KOPT-K1 (cell line): ENCODE measurements around the gene TET3.
A peak's percentile ranks its signal among the peaks of the same experiment; 100 is the strongest.
"Not testable (repeated sequence)": the region's sequence is repeated elsewhere in the genome, so short reads cannot be mapped to it uniquely, and the experiment has no call there.

ENCODE experiments used
- H3K27ac ChIP-seq: fragments of 200-600 bp; sonication (generic); 2 replicates; pipeline ENCODE4 v1.5.1; 2016; ENCODE audit warnings: antibody characterized with exemption, mild to moderate bottlenecking, low read depth, low read length; ENCODE audit not compliant: poor library complexity, severe bottlenecking
- H3K36me3 ChIP-seq: fragments of 200-600 bp; sonication (generic); 2 replicates; pipeline ENCODE4 v1.5.1; 2017; ENCODE audit warnings: antibody characterized with exemption, mild to moderate bottlenecking, low read length, moderate library complexity; ENCODE audit not compliant: insufficient read depth
- H3K9me3 ChIP-seq: fragments of 200-600 bp; sonication (generic); 2 replicates; pipeline ENCODE4 v1.5.1; 2017; ENCODE audit warnings: antibody characterized with exemption, low read length, mild to moderate bottlenecking; ENCODE audit not compliant: insufficient read depth, poor library complexity, severe bottlenecking

TET3 gene

DNA sequence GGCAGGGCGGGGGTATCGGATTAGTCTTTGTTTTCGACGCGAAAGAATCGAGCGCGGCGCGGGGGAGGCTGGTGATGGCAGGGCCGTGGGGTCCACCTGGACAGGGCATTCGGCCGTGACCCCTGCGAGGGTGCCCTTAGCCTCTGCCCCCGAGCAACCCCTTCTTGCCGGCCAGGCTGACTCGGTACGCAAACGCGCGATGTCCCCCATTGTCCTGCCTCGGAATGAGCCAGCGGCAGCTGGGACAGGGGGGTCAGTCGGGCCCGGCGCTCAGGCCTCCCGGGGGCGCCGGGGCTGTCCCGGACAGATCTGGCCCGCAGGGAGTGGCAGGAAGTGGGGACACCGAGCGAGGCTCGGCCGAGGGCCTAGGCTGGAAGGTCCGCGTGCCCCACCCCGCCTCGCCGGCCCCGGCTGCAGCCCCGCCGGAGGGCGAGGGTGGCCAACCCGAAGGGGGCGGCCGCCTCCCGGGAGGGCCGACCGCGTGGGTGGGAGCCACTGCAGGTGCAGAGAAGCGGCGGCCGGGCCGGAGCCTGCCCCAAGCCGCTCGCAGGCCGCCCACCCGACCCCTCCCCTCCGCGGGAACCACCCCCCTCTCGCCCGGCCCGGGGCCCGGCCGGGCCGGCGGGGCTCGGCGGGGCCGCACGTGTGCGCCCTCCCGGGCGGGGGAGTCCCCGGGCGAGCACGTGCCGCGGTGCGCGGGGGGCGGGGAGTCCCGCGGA is at the start of gene TET3:
TSS of gene TET3 (plus strand) at position 708 of the 719 bp plus-strand sequence. CDS start 1,494 bp downstream, outside the sequence.
- peak within 1 kb of the TSS; percentile 90 for H3K27ac ChIP-seq

GRCh38 chr2:73935641-73936040 is 49.1 kb upstream of the TET3 start:
- peaks cover 97% of the 10 kb centered on the region for H3K36me3 ChIP-seq
- no peak overlapping the region for H3K27ac ChIP-seq
- H3K9me3 ChIP-seq = no peaks in the 10 kb centered on the region

More for the DNA sequence above, at the start of gene TET3:
- no peaks in the 10 kb centered on the region for H3K9me3 ChIP-seq
- H3K36me3 ChIP-seq = peaks cover 31% of the 10 kb centered on the region

- peaks cover 99% of the 10 kb centered on the region for H3K36me3 ChIP-seq
- no peaks in the 10 kb centered on the region for H3K9me3 ChIP-seq
- no peak overlapping the region for H3K27ac ChIP-seq
Observed at GRCh38 chr2:73937103-73937885, 47.4 kb upstream of the TET3 start.

GRCh38 chr2:73937899-73938298 is 46.8 kb upstream of the TET3 start:
- Histone ChIP-seq H3K27ac (no peak overlapping the region), H3K9me3 (no peaks in the 10 kb centered on the region), H3K36me3 (peaks cover 98% of the 10 kb centered on the region)

DNA sequence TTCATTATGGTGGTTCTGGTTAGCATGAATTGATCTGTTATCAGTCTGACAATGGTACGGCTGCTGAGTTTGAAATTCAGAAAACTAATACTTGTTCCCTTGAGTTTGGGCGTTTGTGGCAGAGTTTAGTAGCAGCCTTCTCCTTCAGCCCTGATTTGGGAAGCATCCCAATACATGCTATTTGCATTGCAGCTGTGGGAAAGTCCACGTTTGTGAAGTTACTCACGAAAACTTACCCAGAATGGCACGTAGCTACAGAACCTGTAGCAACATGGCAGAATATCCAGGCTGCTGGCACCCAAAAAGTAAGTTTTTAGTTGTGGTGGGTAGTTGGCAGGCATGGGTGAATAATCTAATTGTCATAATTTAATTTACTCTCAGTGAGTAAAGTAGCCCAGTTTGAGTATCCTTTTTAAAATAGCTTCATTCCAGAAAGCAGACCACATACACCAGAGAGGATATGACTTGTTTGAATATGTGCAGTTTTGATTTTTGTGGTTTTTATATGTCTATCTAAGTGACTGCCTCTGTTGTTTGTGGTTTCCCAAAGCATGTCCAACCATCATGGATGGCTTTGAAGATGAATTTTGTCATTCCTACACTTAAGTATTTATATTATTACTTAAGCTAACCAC is 45.9 kb upstream of the TET3 start:
- Histone ChIP-seq H3K27ac (no peak overlapping the region), H3K9me3 (no peaks in the 10 kb centered on the region), H3K36me3 (peaks cover 98% of the 10 kb centered on the region)

- peaks cover 98% of the 10 kb centered on the region for H3K36me3 ChIP-seq
- no peak overlapping the region for H3K27ac ChIP-seq
Observed at GRCh38 chr2:73939419-73939818, 45.3 kb upstream of the TET3 start.

GRCh38 chr2:73940066-73940465 is 44.6 kb upstream of the TET3 start:
- H3K36me3 ChIP-seq = peaks cover 98% of the 10 kb centered on the region
- H3K27ac ChIP-seq = not testable (repeated sequence)

More at GRCh38 chr2:73939419-73939818, 45.3 kb upstream of the TET3 start:
- H3K9me3 ChIP-seq = no peaks in the 10 kb centered on the region

GRCh38 chr2:73942664-73943063 is 42.0 kb upstream of the TET3 start:
- H3K36me3 ChIP-seq = peaks cover 98% of the 10 kb centered on the region
- H3K27ac ChIP-seq = no peak overlapping the region
- no peaks in the 10 kb centered on the region for H3K9me3 ChIP-seq

More at GRCh38 chr2:73940066-73940465, 44.6 kb upstream of the TET3 start:
- H3K9me3 ChIP-seq = not testable (repeated sequence)

GRCh38 chr2:73944714-73945113 is 40.0 kb upstream of the TET3 start:
- H3K9me3 ChIP-seq = no peaks in the 10 kb centered on the region
- no peak overlapping the region for H3K27ac ChIP-seq
- H3K36me3 ChIP-seq = peaks cover 99% of the 10 kb centered on the region

- H3K36me3 ChIP-seq = peaks cover 99% of the 10 kb centered on the region
- H3K27ac ChIP-seq = no peak overlapping the region
- no peaks in the 10 kb centered on the region for H3K9me3 ChIP-seq
Observed at GRCh38 chr2:73946215-73946614, 38.5 kb upstream of the TET3 start.

DNA sequence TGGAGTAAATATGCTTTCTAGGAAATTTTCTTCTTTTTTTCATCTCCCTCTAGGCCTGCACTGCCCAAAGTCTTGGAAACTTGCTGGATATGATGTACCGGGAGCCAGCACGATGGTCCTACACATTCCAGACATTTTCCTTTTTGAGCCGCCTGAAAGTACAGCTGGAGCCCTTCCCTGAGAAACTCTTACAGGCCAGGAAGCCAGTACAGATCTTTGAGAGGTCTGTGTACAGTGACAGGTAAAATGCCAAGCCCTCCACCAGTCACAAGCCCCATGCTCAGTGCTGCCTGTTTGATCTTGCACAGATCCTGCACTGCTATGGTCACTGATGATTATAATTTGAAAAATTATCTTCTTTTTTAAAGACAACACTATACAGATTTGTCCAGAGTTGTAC is 38.0 kb upstream of the TET3 start:
- H3K27ac ChIP-seq = no peak overlapping the region
- no peaks in the 10 kb centered on the region for H3K9me3 ChIP-seq
- H3K36me3 ChIP-seq = peaks cover 99% of the 10 kb centered on the region

GRCh38 chr2:73947412-73948018 is 37.2 kb upstream of the TET3 start:
- H3K27ac ChIP-seq = no peak overlapping the region
- H3K36me3 ChIP-seq = peaks cover 100% of the 10 kb centered on the region
- H3K9me3 ChIP-seq = no peaks in the 10 kb centered on the region

DNA sequence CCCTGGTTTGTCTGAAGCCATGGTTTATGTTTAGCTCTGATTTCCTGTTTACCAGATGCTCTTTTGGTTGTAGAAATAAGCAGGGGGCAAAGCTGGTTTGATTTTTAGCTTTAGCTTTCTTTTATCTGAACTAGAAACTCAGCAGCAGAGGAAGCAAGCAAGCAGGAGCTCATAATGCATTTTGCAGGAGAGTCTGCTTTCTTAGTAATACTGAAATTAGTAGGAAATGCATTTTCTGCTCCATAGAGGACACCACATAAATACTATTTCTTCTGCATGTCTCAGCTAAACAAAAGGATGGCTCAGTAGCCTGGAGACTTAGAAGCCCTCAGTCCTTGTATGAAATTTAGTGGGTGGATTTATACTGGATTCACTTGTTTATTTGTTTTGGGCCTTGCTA is 34.9 kb upstream of the TET3 start:
- H3K27ac ChIP-seq = no peak overlapping the region
- H3K36me3 ChIP-seq = peaks cover 100% of the 10 kb centered on the region
- H3K9me3 ChIP-seq = no peaks in the 10 kb centered on the region

DNA sequence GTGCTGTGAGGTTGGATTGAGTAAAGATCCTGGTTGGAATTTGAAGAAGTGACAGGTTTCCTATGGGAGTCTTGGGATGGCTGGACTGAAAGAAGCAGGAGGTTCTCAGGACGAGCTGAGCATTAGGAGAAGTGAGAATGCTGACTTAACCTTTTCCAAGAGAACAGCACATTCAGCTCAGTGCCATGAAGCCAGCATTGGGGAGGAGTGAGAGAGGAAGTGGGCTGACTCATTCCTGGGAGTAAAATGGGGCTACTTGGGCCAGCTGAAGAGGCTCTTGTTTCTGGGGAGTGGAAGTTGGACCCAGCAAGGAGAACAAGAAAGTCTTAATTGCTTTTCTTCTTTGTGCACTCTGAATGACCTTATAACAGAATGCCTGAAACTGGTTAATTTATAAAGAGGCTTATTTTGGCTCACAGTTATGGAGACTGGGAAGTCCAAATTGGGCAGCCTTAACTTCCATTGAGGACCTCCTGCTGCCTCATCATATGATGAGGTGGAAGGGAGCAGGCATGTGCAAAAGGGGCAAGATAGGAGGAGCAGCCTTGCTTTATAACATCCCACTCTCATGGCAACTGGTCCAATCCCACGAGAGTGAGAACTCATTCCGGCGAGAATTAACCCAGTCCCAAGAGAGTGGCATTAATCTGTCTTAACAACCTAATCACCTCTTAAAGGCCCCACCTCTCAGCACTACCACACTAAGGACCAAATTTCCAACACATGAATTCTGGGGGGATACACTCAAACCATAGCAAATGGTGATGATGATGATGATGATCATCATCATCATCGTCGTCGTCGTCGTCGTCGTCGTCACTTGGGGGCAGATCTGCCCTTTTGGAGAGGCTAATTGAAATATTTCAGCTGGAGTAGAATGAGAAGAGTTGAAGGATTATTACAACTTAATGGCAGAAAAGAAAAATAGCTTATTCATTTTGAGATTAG is 31.9 kb upstream of the TET3 start:
- no peaks in the 10 kb centered on the region for H3K9me3 ChIP-seq
- H3K36me3 ChIP-seq = peaks cover 100% of the 10 kb centered on the region
- no peak overlapping the region for H3K27ac ChIP-seq
